Measurements from ENCODE around the gene SIRT7. TPM values are rescaled to one million over a fixed set of nuclear protein-coding genes. Genes with fewer than 3 reads are reported as not detected.
A peak's percentile ranks its signal among the peaks of the same experiment; 100 is the strongest.

SIRT7 gene
- total RNA-seq, 1 experiment from 2014 or later: 51.6 TPM

DNA sequence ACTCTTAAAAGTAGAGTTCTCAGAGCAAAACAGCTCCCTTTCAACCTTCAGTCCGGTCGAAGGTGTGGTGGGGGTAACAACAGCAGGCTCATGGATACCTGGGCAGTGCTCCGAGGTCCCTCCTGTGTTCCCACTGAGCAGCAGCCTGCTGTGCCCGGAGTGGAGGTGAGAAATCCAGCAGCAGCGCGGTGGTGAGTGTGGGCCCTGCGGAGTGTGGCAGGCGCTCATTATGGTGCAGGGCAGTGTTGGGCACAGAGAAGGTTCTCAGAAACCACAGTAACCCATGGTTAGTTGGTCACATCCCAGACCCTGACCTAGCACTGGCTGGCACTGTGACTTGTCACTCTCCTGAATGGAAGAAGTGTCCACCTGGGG is 52.6 kb downstream of the SIRT7 start:
- ATAC-seq: no peak
- TF ChIP-seq EZH2 (IDR thresholded peaks at IDR 0.05; ENCODE audit: low read length, unreplicated experiment) (no peak), EZH2phosphoT487 (IDR thresholded peaks at IDR 0.05; ENCODE audit: borderline replicate concordance, low read length) (no peak)
- TF ChIP-seq, protein P1, sequence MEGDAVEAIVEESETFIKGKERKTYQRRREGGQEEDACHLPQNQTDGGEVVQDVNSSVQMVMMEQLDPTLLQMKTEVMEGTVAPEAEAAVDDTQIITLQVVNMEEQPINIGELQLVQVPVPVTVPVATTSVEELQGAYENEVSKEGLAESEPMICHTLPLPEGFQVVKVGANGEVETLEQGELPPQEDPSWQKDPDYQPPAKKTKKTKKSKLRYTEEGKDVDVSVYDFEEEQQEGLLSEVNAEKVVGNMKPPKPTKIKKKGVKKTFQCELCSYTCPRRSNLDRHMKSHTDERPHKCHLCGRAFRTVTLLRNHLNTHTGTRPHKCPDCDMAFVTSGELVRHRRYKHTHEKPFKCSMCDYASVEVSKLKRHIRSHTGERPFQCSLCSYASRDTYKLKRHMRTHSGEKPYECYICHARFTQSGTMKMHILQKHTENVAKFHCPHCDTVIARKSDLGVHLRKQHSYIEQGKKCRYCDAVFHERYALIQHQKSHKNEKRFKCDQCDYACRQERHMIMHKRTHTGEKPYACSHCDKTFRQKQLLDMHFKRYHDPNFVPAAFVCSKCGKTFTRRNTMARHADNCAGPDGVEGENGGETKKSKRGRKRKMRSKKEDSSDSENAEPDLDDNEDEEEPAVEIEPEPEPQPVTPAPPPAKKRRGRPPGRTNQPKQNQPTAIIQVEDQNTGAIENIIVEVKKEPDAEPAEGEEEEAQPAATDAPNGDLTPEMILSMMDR (conservative IDR thresholded peaks at IDR 0.05; ENCODE audit: low read depth, low read length): no peak
- Histone ChIP-seq H3K9me3 (ENCODE audit: low read length) (no peaks in the 10 kb centered on the region), H3K27me3 (ENCODE audit: low read length) (no peaks in the 10 kb centered on the region), H3K4me1 (ENCODE audit: insufficient read depth, low read length) (peaks cover 57% of the 10 kb centered on the region), H3K9ac (ENCODE audit: low read length) (no peak overlapping the region), H3K4me2 (ENCODE audit: low read length) (no peak overlapping the region), H3K79me2 (ENCODE audit: low read length) (peaks cover 51% of the 10 kb centered on the region), H4K20me1 (ENCODE audit: low read length) (peaks cover 6% of the 10 kb centered on the region; the same call in 1 of the 2 replicates), H2AFZ (ENCODE audit: low read length) (no peak overlapping the region), H3F3A (ENCODE audit: low read length, unreplicated experiment) (peaks cover 22% of the 10 kb centered on the region), H3K27ac (ENCODE audit: low read length) (no peak overlapping the region), H3K36me3 (ENCODE audit: low read depth, low read length) (peaks cover 16% of the 10 kb centered on the region; the same call in 1 of the 2 replicates), H3K9me2 (replicated peaks; ENCODE audit: low read length) (no peaks in the 10 kb centered on the region), H3K4me3 (ENCODE audit: low read length) (no peak overlapping the region)
- ChIA-PET CTCF (no interaction called here), POLR2A (ENCODE audit: unreplicated experiment) (interaction anchor here (0.5 to 0.6 kb wide), 2 partner anchors 52 to 126 kb away, joined by 3 to 4 read pairs; no protein-coding TSS in a partner anchor)
- BruUV-seq (replicated peaks): no TSS peak
- intact Hi-C loops (cut with micrococcal nuclease): no loop called here
- DNase-seq: no peak

DNA sequence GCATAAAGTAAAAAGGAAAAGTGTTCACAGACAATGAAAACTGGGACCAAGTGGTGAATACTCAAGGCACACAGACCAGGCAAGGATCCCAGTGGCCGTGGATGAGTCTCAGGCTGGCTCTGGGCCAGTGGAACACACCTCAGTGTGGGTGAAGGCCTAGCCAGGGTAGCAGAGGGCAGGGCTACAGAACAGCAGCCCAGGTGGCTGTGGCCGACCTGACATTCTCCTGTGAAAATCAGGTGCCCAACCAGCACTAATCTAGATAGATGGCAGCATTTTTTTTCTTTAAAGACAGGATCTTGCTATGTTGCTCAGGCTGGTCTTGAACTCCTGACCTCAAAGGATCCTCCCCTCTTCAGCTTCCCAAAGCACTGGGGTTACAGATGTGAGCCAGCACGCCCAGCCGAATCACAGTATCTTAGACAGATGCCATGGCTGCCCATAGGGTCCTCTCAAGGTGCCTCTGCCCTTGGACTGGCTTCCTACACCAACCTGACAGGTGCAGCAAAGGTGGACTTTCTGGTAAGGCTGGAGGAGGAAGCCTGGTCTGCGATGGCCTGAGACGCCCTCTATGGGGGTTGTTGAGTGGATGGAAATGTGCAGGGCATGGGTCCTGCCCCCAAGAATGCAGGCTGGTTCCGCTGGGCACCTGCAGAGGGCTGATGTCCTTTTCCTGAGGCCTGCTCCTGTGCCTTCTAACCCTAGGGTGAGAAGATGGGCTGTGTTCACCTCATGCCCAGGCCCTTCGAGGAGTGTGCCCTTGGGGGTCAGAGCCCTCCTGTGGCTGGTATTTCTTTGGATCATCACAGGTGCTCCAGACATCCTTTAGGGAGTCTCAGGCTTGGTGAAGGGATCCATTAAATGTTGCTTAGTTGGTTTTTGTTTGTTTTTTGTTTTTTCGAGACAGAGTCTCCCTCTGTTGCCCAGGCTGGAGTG is 53.9 kb downstream of the SIRT7 start:
- no peak for ATAC-seq
- POLR2A ChIA-PET (ENCODE audit: unreplicated experiment): interaction anchor here (0.6 kb wide), 1 partner anchor 353 kb away, joined by 3 read pairs; no protein-coding TSS in a partner anchor
- no peak overlapping the region for H2AFZ ChIP-seq (ENCODE audit: low read length)
- H3K79me2 ChIP-seq (ENCODE audit: low read length): peaks cover 52% of the 10 kb centered on the region
- no peak overlapping the region for H3K4me3 ChIP-seq (ENCODE audit: low read length)
- H3K4me1 ChIP-seq (ENCODE audit: insufficient read depth, low read length): peaks cover 44% of the 10 kb centered on the region
- no peaks in the 10 kb centered on the region for H3K9me2 ChIP-seq (replicated peaks; ENCODE audit: low read length)
- CTCF ChIA-PET: no interaction called here
- H3K27me3 ChIP-seq (ENCODE audit: low read length): no peaks in the 10 kb centered on the region
- intact Hi-C loops (cut with micrococcal nuclease): no loop called here
- H3K4me2 ChIP-seq (ENCODE audit: low read length): peak overlapping the region; percentile 10; the same call in 1 of the 2 replicates
- H3K9me3 ChIP-seq (ENCODE audit: low read length): no peaks in the 10 kb centered on the region
- H4K20me1 ChIP-seq (ENCODE audit: low read length): peaks cover 12% of the 10 kb centered on the region
- BruUV-seq (replicated peaks): no TSS peak
- H3K9ac ChIP-seq (ENCODE audit: low read length): no peak overlapping the region
- TF ChIP-seq EZH2phosphoT487 (IDR thresholded peaks at IDR 0.05; ENCODE audit: borderline replicate concordance, low read length): no peak
- TF ChIP-seq, protein P1 (conservative IDR thresholded peaks at IDR 0.05; ENCODE audit: low read depth, low read length): 0 out of 2 replicates have a peak, but pooled peaks have one; percentile 27
- DNase-seq: no peak
- peaks cover 15% of the 10 kb centered on the region; the same call in 1 of the 2 replicates for H3K36me3 ChIP-seq (ENCODE audit: low read depth, low read length)
- H3F3A ChIP-seq (ENCODE audit: low read length, unreplicated experiment): peaks cover 21% of the 10 kb centered on the region
- H3K27ac ChIP-seq (ENCODE audit: low read length): no peak overlapping the region

All from PC-3 (cell line).